ENCODE results near the gene PSEN2.
"Not testable (repeated sequence)": the region's sequence is repeated elsewhere in the genome, so short reads cannot be mapped to it uniquely, and the experiment has no call there.

PSEN2 gene

GRCh38 chr1:226870401-226871279 is at the start of gene PSEN2:
Gene PSEN2 (plus strand): TSS chr1:226870616. CDS start chr1:226881908, 11,292 bp downstream.
- DNase-seq, result peak; percentile 62

- no peak for DNase-seq
These were observed 49.3 kb upstream of the PSEN2 start for GRCh38 chr1:226820941-226821718.

DNA sequence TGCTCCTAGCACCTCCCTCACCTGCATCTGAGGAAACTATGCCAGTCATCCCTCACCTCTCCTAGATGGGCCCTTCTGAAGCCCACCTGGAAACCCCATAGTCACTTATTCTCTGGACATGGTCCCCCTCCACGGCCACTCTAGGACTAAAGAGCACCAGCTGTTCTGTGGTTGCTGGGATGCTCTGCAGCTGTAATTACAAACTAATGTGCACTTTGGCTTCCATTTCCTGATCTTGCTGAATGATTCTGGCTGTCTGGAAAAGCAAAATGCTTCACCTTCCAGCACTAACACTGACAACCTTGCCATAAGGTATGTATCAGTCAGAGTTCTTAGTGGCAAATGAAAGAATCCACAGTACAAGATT is 48.7 kb upstream of the PSEN2 start:
- DNase-seq, result no peak

DNA sequence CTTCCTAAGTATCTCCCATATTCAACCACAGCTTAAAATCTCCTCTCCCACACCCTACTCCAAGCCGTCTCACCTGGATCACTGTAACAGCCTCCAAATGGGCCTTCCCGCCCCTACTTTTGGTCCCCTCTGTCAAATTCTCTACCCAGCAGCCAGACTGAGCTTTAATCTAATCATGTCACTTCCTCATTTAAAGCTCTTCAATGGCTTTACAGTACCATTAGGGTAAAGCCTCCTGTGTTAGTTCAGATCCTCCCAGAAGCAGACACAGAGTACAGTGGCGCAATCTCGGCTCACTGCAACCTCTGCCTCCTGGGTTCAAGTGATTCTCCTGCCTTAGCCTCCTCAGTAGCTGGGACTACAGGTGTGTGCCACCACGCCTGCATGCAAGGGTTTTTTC is 46.8 kb upstream of the PSEN2 start:
- no peak for DNase-seq

GRCh38 chr1:226825037-226825745 is 45.2 kb upstream of the PSEN2 start:
- DNase-seq, result no peak

DNA sequence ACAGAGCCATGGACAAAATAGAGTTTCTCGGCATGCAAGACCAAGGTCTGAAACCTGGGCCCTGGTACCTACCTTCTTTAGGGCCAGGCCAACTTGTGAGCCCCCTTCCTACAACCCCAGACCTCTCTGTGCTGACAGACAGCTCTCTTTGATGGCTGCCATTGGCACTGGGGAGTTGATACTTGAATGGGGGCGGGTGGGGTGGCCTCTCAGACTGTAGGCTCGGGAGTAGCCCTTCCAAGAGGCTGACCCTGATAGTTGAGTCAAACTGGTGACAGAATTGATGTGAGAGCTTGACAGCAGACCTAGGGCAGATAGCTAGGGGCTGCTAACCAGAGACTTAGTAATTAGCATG is 44.7 kb upstream of the PSEN2 start:
- no peak for DNase-seq

- DNase-seq, result no peak
These were observed 43.7 kb upstream of the PSEN2 start for GRCh38 chr1:226826479-226827261.

- no peak for DNase-seq
These were observed 43.0 kb upstream of the PSEN2 start for GRCh38 chr1:226827458-226827857.

- peak; percentile 96 for DNase-seq
These were observed 42.4 kb upstream of the PSEN2 start for GRCh38 chr1:226827968-226828513.

- no peak for DNase-seq
These were observed 41.3 kb upstream of the PSEN2 start for GRCh38 chr1:226829105-226829504.

- no peak for DNase-seq
These were observed 38.5 kb upstream of the PSEN2 start for GRCh38 chr1:226831953-226832352.

DNA sequence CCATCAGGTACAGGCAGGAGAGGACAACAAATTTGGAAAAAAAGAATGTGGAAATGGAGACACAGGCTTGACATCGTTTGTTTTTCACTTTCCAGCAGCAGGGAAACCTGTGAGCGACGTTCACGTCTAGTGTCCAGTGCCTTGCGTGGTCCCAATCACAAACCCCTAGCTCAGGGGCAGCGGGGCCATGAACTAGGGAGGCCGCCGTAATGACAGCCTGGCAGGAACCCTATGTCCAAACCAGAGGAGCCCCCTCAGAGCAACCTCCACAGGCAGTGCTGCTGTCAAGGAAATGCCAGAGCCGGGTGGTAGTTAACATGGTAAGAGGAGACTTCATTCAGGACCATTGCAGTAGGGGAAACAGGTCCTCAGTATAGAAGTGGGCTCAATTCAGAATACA is 37.8 kb upstream of the PSEN2 start:
- no peak for DNase-seq

- DNase-seq, result not testable (repeated sequence)
These were observed 36.2 kb upstream of the PSEN2 start for GRCh38 chr1:226834179-226834578.

- DNase-seq, result not testable (repeated sequence)
These were observed 35.0 kb upstream of the PSEN2 start for GRCh38 chr1:226835396-226835795.

DNA sequence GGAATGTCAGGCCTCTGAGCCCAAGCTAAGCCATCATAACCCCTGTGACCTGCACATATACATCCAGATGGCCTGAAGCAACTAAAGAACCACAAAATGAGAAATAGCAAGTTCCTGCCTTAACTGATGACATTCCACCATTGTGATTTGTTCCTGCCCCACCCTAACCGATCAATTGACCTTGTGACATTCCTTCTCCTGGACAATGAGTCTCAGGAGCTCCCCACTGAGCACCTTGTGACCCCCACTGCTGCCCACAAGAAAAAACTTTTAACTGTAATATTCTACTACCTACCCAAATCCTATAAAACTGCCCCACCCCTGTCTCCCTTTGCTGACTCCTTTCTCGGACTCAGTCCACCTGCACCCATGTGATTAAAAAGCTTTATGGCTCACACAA is 32.5 kb upstream of the PSEN2 start:
- DNase-seq, result not testable (repeated sequence)

DNA sequence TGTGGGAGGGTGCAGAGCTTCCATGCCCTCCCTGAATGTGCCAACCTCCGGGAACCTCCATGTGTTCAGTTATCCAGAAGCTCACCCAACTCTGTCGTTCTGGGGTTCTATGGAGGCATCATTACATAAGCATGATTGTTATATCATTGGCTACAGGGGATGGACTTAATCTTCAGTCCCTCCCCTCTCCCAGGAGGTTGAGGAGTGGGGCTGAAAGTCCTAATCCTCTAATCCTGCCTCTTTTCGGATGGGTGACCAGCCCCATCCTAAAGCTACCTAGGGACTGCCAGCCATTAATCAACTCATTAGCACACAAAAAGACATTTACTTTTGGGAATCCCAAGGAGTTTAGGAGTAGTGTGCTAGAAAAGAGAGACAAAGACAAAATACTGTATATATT is 32.0 kb upstream of the PSEN2 start:
- no peak for DNase-seq

- DNase-seq, result no peak
These were observed 24.8 kb upstream of the PSEN2 start for GRCh38 chr1:226845624-226846023.

- no peak for DNase-seq
These were observed 23.6 kb upstream of the PSEN2 start for GRCh38 chr1:226846786-226847185.

DNA sequence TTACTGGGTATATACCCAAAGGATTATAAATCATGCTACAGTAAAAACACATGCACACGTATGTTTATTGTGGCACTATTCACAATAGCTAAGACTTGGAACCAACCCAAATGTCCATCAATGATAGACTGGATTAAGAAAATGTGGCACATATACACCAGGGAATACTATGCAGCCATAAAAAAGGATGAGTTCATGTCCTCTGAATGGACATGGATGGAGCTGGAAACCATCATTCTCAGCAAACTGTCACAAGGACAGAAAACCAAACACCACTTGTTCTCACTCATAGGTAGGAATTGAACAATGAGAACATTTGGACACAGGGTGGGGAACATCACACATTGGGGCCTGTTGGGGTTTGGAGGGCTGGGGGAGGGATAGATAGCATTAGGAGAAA is 15.9 kb upstream of the PSEN2 start:
- DNase-seq, result not testable (repeated sequence)

GRCh38 chr1:226862890-226863289 is 7.5 kb upstream of the PSEN2 start:
- no peak for DNase-seq

DNA sequence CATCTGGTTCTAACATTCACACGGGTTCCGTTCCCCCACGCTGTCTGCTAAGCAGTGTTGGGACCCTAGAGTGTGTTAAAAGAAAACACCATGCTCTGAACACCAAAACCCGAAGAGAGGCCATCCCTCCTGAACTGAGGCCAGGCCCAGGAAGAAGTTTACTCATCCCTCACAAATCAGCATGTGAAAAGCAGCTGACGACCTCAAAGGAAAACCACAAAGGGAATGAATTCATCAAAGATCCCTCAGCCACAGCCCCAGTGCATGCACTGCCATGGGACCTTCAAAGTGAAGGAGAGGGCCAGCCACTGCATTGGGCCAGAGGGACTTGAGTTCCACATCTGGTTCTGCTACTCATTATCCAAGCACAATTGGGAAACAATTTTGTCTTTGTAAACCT is 7.0 kb upstream of the PSEN2 start:
- peak; percentile 37 for DNase-seq

- no peak for DNase-seq
These were observed 6.1 kb upstream of the PSEN2 start for GRCh38 chr1:226864311-226864710.

All from activated CD4-positive, alpha-beta T cell treated with anti-CD3 and anti-CD28 coated beads, Interleukin-2, amount 50 U/mL, for 16 hours (primary cell).